Measurements from ENCODE around the gene MUL1. TPM values are rescaled to one million over a fixed set of nuclear protein-coding genes. Genes with fewer than 3 reads are reported as not detected.

MUL1 gene
- total RNA-seq, 1 donor from 2014 or later = 30.1 TPM

GRCh38 chr1:20552728-20553445, 44.9 kb upstream of the MUL1 start:
- Histone ChIP-seq H4K20me1 (ENCODE audit: insufficient read depth, low read length) (no peaks in the 10 kb centered on the region), H3K4me1 (ENCODE audit: insufficient read depth, low read length) (no peaks in the 10 kb centered on the region), H3K4me2 (ENCODE audit: low read length) (peak overlapping the region; percentile 80), H3K79me2 (ENCODE audit: insufficient read depth, low read length) (no peaks in the 10 kb centered on the region), H3K9ac (ENCODE audit: low read length) (no peak overlapping the region), H2AFZ (ENCODE audit: low read depth, low read length) (peak overlapping the region; percentile 69), H3K9me3 (ENCODE audit: insufficient read depth, low read depth, low read length) (no peaks in the 10 kb centered on the region), H3K36me3 (ENCODE audit: insufficient read depth, low read length) (no peaks in the 10 kb centered on the region), H3K27ac (ENCODE audit: low read depth, low read length) (no peak overlapping the region), H3K27me3 (ENCODE audit: insufficient read depth, low read length) (peaks cover 53% of the 10 kb centered on the region), H3K4me3 (ENCODE audit: insufficient read depth, low read depth, low read length) (peak overlapping the region; percentile 28)
- Mint-ChIP-seq H3K4me1 (ENCODE audit: low read depth, unreplicated experiment) (no peaks in the 10 kb centered on the region), H3K4me3 (ENCODE audit: unreplicated experiment) (peak overlapping the region; percentile 60), H3K36me3 (ENCODE audit: low read depth, unreplicated experiment) (no peaks in the 10 kb centered on the region), H3K9me3 (ENCODE audit: unreplicated experiment) (no peaks in the 10 kb centered on the region), H3K27me3 (ENCODE audit: low read depth, unreplicated experiment) (peaks cover 51% of the 10 kb centered on the region), H3K27ac (ENCODE audit: unreplicated experiment) (no peak overlapping the region)
- DNase-seq (ENCODE audit: low read depth) (peak; percentile 33), FAIRE-seq (no peak)
- TF ChIP-seq EZH2 (IDR thresholded peaks at IDR 0.05; ENCODE audit: insufficient read depth, low read length) = peak; percentile 73
- TF ChIP-seq, protein P1, sequence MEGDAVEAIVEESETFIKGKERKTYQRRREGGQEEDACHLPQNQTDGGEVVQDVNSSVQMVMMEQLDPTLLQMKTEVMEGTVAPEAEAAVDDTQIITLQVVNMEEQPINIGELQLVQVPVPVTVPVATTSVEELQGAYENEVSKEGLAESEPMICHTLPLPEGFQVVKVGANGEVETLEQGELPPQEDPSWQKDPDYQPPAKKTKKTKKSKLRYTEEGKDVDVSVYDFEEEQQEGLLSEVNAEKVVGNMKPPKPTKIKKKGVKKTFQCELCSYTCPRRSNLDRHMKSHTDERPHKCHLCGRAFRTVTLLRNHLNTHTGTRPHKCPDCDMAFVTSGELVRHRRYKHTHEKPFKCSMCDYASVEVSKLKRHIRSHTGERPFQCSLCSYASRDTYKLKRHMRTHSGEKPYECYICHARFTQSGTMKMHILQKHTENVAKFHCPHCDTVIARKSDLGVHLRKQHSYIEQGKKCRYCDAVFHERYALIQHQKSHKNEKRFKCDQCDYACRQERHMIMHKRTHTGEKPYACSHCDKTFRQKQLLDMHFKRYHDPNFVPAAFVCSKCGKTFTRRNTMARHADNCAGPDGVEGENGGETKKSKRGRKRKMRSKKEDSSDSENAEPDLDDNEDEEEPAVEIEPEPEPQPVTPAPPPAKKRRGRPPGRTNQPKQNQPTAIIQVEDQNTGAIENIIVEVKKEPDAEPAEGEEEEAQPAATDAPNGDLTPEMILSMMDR (IDR thresholded peaks at IDR 0.05; ENCODE audit: insufficient read depth, low read depth, low read length) = no peak

- Histone ChIP-seq H3K79me2 (ENCODE audit: insufficient read depth, low read length) (no peaks in the 10 kb centered on the region), H2AFZ (ENCODE audit: low read depth, low read length) (peak within 1 kb of the TSS; percentile 69), H3K4me2 (ENCODE audit: low read length) (peak within 1 kb of the TSS; percentile 80), H4K20me1 (ENCODE audit: insufficient read depth, low read length) (no peaks in the 10 kb centered on the region), H3K36me3 (ENCODE audit: insufficient read depth, low read length) (no peaks in the 10 kb centered on the region), H3K4me1 (ENCODE audit: insufficient read depth, low read length) (no peaks in the 10 kb centered on the region), H3K9ac (ENCODE audit: low read length) (no peak within 1 kb of the TSS), H3K27me3 (ENCODE audit: insufficient read depth, low read length) (peaks cover 49% of the 10 kb centered on the region), H3K9me3 (ENCODE audit: insufficient read depth, low read depth, low read length) (no peaks in the 10 kb centered on the region), H3K4me3 (ENCODE audit: insufficient read depth, low read depth, low read length) (peak within 1 kb of the TSS; percentile 34), H3K27ac (ENCODE audit: low read depth, low read length) (no peak within 1 kb of the TSS)
- Mint-ChIP-seq H3K4me3 (ENCODE audit: unreplicated experiment) (peak within 1 kb of the TSS; percentile 60), H3K9me3 (ENCODE audit: unreplicated experiment) (no peaks in the 10 kb centered on the region), H3K4me1 (ENCODE audit: low read depth, unreplicated experiment) (no peaks in the 10 kb centered on the region), H3K27ac (ENCODE audit: unreplicated experiment) (no peak within 1 kb of the TSS), H3K36me3 (ENCODE audit: low read depth, unreplicated experiment) (no peaks in the 10 kb centered on the region), H3K27me3 (ENCODE audit: low read depth, unreplicated experiment) (peaks cover 51% of the 10 kb centered on the region)
- DNase-seq (ENCODE audit: low read depth) (peak; percentile 38), FAIRE-seq (no peak)
- TF ChIP-seq EZH2 (IDR thresholded peaks at IDR 0.05; ENCODE audit: insufficient read depth, low read length) = no peak
- TF ChIP-seq, protein P1 (IDR thresholded peaks at IDR 0.05; ENCODE audit: insufficient read depth, low read depth, low read length) = no peak
Observed at GRCh38 chr1:20551945-20552727, 44.2 kb upstream of the MUL1 start, which contains the start of gene FAM43B. FAM43B (plus strand) TSS chr1:20552573; CDS start chr1:20552974, 401 bp downstream.

All from astrocyte (in vitro differentiated cells and primary cell).